Pancreas (tissue), 10 donors: Measurements from ENCODE around the gene PRODH. TPM values are rescaled to one million over a fixed set of nuclear protein-coding genes. Genes with fewer than 3 reads are reported as not detected.
"Not testable (repeated sequence)": the region's sequence is repeated elsewhere in the genome, so short reads cannot be mapped to it uniquely, and the experiment has no call there.

ENCODE experiments used
- ATAC-seq, 4 donors: fragments of 200-7000 bp; cut with Tn5 transposase; one replicate each; pipeline versions ENCODE4 v1.8.0 to v1.9.1; 2020; ENCODE audit warnings: mild to moderate bottlenecking in 4 of 4, moderate library complexity in 4 of 4
- DNase-seq, 6 donors: peaks; one replicate each; pipeline ENCODE4 v3.0.0-alpha.2; 2020
- FAIRE-seq: peaks from 2 replicates; lab custom pipeline; 2012; peaks lifted over from hg19 to GRCh38; lab: Jason Lieb, UNC
- H3K27ac ChIP-seq, 4 donors: fragments of 200-600 bp; sonication (generic); 1 replicate in 3 of 4; 2 replicates in 1 of 4; pipeline versions ENCODE4 v1.5.0 to v1.8.0; 2020
- H3K27me3 ChIP-seq, 4 donors: fragments of 200-600 bp; one replicate each; pipeline ENCODE4 v1.8.0; 2021
- H3K36me3 ChIP-seq, 3 donors: fragments of 200-600 bp; sonication (generic) in 1 of 3; one replicate each; pipeline versions ENCODE4 v1.5.0 to v1.8.0; 2020 to 2021
- H3K4me1 ChIP-seq, 3 donors: fragments of 200-600 bp; one replicate each; pipeline ENCODE4 v1.8.0; 2021
- H3K4me3 ChIP-seq, 4 donors: fragments of 200-600 bp; sonication (generic) in 2 of 4; one replicate each; pipeline versions ENCODE4 v1.5.0 to v1.8.0; 2020 to 2021
- H3K9me3 ChIP-seq, 4 donors: fragments of 200-600 bp; one replicate each; pipeline ENCODE4 v1.8.0; 2021
- WGBS, 2 donors: extraction: QIAGEN DNeasy Blood & Tissue Kit; methylation state at CpG; one replicate each; pipeline ENCODE4 v1.1.7; 2013; 5-methylcytosine and 5-hydroxymethylcytosine counted together
- intact Hi-C, 3 donors: fragments of 100-400 bp; cut with DNase I; formaldehyde crosslinking; loops; one replicate each; pipeline versions ENCODE4 v1.11.1 to v1.14.2; 2022
- polyA plus RNA-seq, 2 donors: library from polyadenylated mRNA; stranded (reverse); fragments of 200-250 nt; gene quantifications; one replicate each; pipeline ENCODE4 v1.2.3, GENCODE V29; 2013
- total RNA-seq, 6 donors: library from RNA; stranded (reverse); fragmentation: NEBNext Ultra II Directional in 4 of 6; extraction: Animal tissue kit (Norgen Biotek cat#: 25700) in 4 of 6; gene quantifications; one replicate each; pipeline versions ENCODE4 v1.2.1 to v1.2.4, GENCODE V29; 2021 to 2023
- TF ChIP-seq, protein P1 (sequence below), 4 donors: fragments of 200-600 bp; sonication (generic) in 3 of 4; IDR thresholded peaks; one replicate each; pipeline versions ENCODE4 v1.5.0 to v1.8.0; 2021; ENCODE audit warnings: antibody characterized with exemption in 4 of 4
- donor health status: healthy with polysubstance abuse.
- donor health status: DM: no; HTN: no; CAD: no; lungs with moderate emphysema.
- donor health status: DM: no; HTN: no; CAD: no.
- donor health status: control.
- donor health status: control.
- donor health status: Bipolar disorder and iron deficiency.
- donor health status: DM: yes; HTN: yes; CAD: no.
- donor health status: DM: no; HTN: no; CAD: no.
- donor health status: DM: no; HTN: no; CAD: no.
- donor health status: DM: yes; HTN: yes; CAD: no.

The PRODH gene
- total and polyA plus RNA-seq, 8 donors = 0.35 to 4.1 (median 0.78) TPM

- Histone ChIP-seq H3K4me1 (no peaks in the 10 kb centered on the region), H3K36me3 (no peaks in the 10 kb centered on the region), H3K4me3 (no peak overlapping the region), H3K9me3 (no peaks in the 10 kb centered on the region), H3K27ac (no peak overlapping the region), H3K27me3 (no peaks in the 10 kb centered on the region)
- FAIRE-seq (no peak), DNase-seq (peak in 1 of 6 donors; percentile 5), ATAC-seq (no peak)
- 100% methylated on average over 3 of the region's 5 CpGs; no CpG with 5 or more reads in 1 of the 2 donors for WGBS, 2 donors
- TF ChIP-seq, protein P1, sequence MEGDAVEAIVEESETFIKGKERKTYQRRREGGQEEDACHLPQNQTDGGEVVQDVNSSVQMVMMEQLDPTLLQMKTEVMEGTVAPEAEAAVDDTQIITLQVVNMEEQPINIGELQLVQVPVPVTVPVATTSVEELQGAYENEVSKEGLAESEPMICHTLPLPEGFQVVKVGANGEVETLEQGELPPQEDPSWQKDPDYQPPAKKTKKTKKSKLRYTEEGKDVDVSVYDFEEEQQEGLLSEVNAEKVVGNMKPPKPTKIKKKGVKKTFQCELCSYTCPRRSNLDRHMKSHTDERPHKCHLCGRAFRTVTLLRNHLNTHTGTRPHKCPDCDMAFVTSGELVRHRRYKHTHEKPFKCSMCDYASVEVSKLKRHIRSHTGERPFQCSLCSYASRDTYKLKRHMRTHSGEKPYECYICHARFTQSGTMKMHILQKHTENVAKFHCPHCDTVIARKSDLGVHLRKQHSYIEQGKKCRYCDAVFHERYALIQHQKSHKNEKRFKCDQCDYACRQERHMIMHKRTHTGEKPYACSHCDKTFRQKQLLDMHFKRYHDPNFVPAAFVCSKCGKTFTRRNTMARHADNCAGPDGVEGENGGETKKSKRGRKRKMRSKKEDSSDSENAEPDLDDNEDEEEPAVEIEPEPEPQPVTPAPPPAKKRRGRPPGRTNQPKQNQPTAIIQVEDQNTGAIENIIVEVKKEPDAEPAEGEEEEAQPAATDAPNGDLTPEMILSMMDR (IDR thresholded peaks at IDR 0.05) = no peak
- intact Hi-C loops = no loop called here
Observed at GRCh38 chr22:18909556-18909955, 26.5 kb downstream of the PRODH start.

DNA sequence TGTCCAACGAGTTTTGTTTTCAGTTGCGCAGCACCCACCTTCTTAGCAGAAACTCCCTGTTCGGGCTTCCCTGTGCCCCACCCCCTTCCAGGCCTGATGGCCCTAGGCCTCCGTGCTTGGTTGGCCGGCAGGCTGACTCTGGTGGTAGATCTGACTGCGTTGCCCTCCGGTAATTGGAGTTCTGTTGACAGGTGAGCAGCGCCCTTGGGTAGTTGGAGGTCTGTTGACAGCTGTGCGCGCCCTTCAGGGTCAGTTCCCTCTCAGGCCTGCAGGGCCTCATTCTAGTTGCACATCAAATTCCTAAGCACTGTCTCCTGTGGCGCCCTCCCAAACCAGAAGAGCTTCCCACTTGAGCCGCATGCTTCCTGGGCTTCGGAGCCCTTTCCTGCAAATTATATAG lies 29.2 kb downstream of the PRODH start:
- no peaks in the 10 kb centered on the region for H3K4me1 ChIP-seq
- WGBS, 2 donors = 19% methylated on average over 7 of the region's 13 CpGs; no CpG with 5 or more reads in 1 of the 2 donors
- H3K27ac ChIP-seq = no peak overlapping the region
- H3K27me3 ChIP-seq = no peaks in the 10 kb centered on the region
- no peak for FAIRE-seq
- no peak overlapping the region for H3K4me3 ChIP-seq
- TF ChIP-seq, protein P1 (IDR thresholded peaks at IDR 0.05) = no peak
- intact Hi-C loops = no loop called here
- no peak for DNase-seq
- peak; percentile 6 to 33 (median 21) for ATAC-seq
- no peaks in the 10 kb centered on the region for H3K36me3 ChIP-seq
- H3K9me3 ChIP-seq = no peaks in the 10 kb centered on the region

DNA sequence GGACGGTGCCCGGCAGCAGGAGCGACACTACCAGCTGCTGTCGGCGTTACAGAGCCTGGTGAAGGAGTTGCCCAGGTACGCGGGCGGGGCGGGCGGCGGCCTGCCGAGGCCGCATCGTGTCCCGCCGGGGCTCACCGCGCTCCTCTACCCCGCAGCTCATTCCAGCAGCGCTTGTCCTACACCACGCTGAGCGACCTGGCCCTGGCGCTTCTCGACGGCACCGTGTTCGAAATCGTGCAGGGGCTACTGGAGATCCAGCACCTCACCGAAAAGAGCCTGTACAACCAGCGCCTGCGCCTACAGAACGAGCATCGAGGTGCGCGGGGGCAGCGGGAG lies 29.7 kb downstream of the PRODH start:
- WGBS, 2 donors = no CpG with 5 or more reads among the region's 36 CpGs
- peak in 2 of 4 donors; percentile 44 to 58 for ATAC-seq
- intact Hi-C loops, H3K4me1 ChIP-seq, H3K27ac ChIP-seq, H3K4me3 ChIP-seq, FAIRE-seq, H3K9me3 ChIP-seq, H3K36me3 ChIP-seq, H3K27me3 ChIP-seq, DNase-seq: not testable (repeated sequence)

DNA sequence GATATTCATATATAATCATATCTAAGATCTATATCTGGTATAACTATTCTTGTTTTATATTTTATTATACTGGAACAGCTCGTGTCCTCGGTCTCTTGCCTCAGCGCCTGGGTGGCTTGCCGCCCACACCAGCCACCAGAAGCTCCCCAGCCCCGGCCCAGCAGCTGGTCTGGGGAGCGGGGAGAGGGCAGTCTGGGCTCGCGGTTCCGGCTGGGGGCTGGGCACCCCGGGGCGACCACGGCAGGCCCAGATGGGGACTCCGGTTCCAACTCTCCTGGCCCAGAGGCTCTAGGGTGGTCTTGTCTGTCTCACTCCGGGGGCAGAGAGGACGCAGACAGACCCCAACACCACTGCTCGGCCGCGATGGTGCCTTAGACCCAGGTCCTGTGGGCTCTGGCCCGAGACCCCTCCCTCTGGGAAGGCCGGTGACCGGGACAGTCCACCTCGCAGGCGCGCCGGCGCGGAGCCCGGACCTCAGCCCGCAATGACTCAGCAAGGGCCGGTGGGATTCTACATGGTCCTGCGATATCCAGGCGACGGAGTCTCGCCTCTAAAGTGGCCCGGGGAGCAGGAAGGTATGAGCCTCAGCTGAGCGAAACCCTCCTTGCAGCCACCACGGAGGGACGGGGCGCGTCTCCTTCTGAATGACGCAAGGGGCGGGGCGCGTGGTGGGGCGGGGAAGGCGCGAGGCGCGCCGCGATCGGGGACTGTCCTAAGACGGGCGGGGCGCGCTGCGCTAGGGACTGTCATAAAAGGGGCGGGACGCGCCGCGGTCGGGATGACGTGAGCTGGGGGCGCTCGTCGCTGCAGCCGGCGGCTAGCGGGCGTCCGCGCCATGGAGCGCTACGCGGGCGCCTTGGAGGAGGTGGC lies 30.3 kb downstream of the PRODH start, which contains the start of gene DGCR6:
Gene DGCR6 (plus strand): TSS at position 781 of the 870 bp plus-strand sequence. CDS start 55 bp downstream, at position 836.
- Histone ChIP-seq H3K27me3 (no peaks in the 10 kb centered on the region), H3K4me3 (no peak within 1 kb of the TSS), H3K4me1 (no peaks in the 10 kb centered on the region), H3K27ac (no peak within 1 kb of the TSS), H3K9me3 (no peaks in the 10 kb centered on the region), H3K36me3 (no peaks in the 10 kb centered on the region)
- TF ChIP-seq, protein P1 (IDR thresholded peaks at IDR 0.05) = no peak
- DNase-seq (peak in 2 of 6 donors; percentile 5 to 11), ATAC-seq (peak; percentile 96 to 99 (median 96)), FAIRE-seq (no peak)
- intact Hi-C loops = no loop called here
- 9% methylated on average over 9 of the region's 77 CpGs; no CpG with 5 or more reads in 1 of the 2 donors for WGBS, 2 donors

- H3K4me3 ChIP-seq, H3K36me3 ChIP-seq, H3K27me3 ChIP-seq, H3K4me1 ChIP-seq, intact Hi-C loops, ATAC-seq, H3K9me3 ChIP-seq, H3K27ac ChIP-seq: not testable (repeated sequence)
- WGBS, 2 donors = 90 to 98% methylated on average over 5 to 6 of the region's 7 CpGs
- DNase-seq = peak in 2 of 6 donors; percentile 6 to 21
- FAIRE-seq = peak; percentile 100
Observed at GRCh38 chr22:18896037-18896657, 39.9 kb downstream of the PRODH start.

- FAIRE-seq = not testable (repeated sequence)
- no CpG with 5 or more reads among the region's 4 CpGs for WGBS, 2 donors
Observed at GRCh38 chr22:18893775-18894174, 42.3 kb downstream of the PRODH start.

DNA sequence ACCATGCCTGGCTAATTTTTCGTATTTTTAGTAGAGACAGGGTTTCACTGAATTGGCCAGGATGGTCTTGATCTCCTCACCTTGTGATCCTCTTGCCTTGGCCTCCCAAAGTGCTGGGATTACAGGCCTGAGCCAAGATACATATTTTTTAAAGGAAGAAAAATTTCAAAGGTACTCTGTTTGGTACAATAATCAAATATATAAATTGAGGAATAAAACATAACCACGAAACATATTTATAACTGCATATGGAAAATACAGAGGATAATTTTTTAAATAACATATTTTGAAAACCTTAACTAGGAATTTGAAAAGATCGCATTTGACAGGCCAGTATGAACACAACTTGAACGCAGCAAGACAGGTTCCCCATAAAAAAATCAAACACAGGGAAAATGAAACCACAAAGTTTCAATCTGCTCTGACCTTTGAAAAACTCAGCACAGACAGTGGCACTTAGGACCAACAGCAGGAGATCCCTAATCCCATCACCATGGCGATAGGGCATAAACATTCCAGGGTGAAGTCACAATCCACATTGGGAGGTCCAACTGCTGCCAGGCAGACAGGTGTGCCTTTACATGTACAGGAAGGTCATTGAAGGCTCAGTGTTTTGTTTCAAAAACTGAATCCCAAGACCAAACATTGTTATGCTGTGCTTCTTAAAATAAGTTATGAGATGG lies 45.4 kb downstream of the PRODH start:
- DNase-seq, ATAC-seq, intact Hi-C loops, H3K27ac ChIP-seq, H3K4me1 ChIP-seq, H3K4me3 ChIP-seq, H3K36me3 ChIP-seq, H3K27me3 ChIP-seq, H3K9me3 ChIP-seq: not testable (repeated sequence)
- peak; percentile 99 for FAIRE-seq
- no CpG with 5 or more reads among the region's 5 CpGs for WGBS, 2 donors

More at GRCh38 chr22:18893775-18894174, 42.3 kb downstream of the PRODH start:
- H3K4me3 ChIP-seq, H3K4me1 ChIP-seq, H3K9me3 ChIP-seq, H3K36me3 ChIP-seq, H3K27ac ChIP-seq, H3K27me3 ChIP-seq, intact Hi-C loops, ATAC-seq, DNase-seq: not testable (repeated sequence)
